NT2/D1 (cell line): ENCODE data around the gene USP2.

Experiments
- SUZ12 ChIP-seq: IDR thresholded peaks from 2 replicates; pipeline ENCODE4 v1.6.1; 2011; ENCODE audit not compliant: insufficient read length, insufficient read depth; ENCODE audit errors: extremely low read depth
- YY1 ChIP-seq: IDR thresholded peaks from 2 replicates; pipeline ENCODE4 v1.6.1; 2011; ENCODE audit not compliant: insufficient read length, insufficient read depth

- TF ChIP-seq SUZ12, result no peak
- TF ChIP-seq YY1, result no peak
These were observed 20.3 kb downstream of the USP2 start for GRCh38 chr11:119361056-119361787.
